Endothelial cell of umbilical vein (primary cell): ENCODE measurements around the gene CAMKMT.

ENCODE experiments used
- CTCF ChIP-seq, 2 donors: IDR thresholded peaks; 1 replicate in 1 of 2; 2 replicates in 1 of 2; pipeline ENCODE4 v1.5.1; 2011; ENCODE audit warnings: low read length in 2 of 2, mild to moderate bottlenecking in 2 of 2, moderate library complexity in 2 of 2, control low read depth in 1 of 2, inconsistent platforms in 1 of 2, low read depth in 1 of 2; ENCODE audit not compliant: insufficient read depth in 1 of 2; ENCODE audit errors: extremely low read depth in 1 of 2
- POLR2A ChIP-seq: IDR thresholded peaks from 2 replicates; pipeline ENCODE4 v1.6.1; 2012; ENCODE audit warnings: low read depth, mild to moderate bottlenecking, control low read depth, low read length

GRCh38 chr2:44495035-44495434 lies 133.3 kb downstream of the CAMKMT start:
- TF ChIP-seq POLR2A (no peak), CTCF (IDR thresholded peaks at IDR 0.05; ENCODE audit: extremely low read depth in 1 of 2, insufficient read depth in 1 of 2, low read depth in 1 of 2, low read length in 2 of 2) (no peak)
